K562 (cell line): ENCODE results near the gene RAP1GDS1.

Experiments
- CTCF ChIP-seq, 3 experiments: IDR thresholded peaks in 2 of 3; conservative IDR thresholded peaks in 1 of 3; 2 replicates each; pipeline ENCODE4 v1.5.1; 2011 to 2012; ENCODE audit warnings: low read length in 3 of 3, mild to moderate bottlenecking in 3 of 3, control low read depth in 2 of 3, improper control_type of control experiment in 1 of 3, inconsistent platforms in 1 of 3, low read depth in 1 of 3, mixed read lengths in 1 of 3, moderate library complexity in 1 of 3; ENCODE audit not compliant: insufficient read depth in 2 of 3
- E2F1 ChIP-seq: sonication (generic); formaldehyde crosslinking; IDR thresholded peaks from 2 replicates; pipeline ENCODE4 v1.8.1; 2023; ENCODE audit warnings: mild to moderate bottlenecking, missing genetic modification reagents, moderate library complexity
- EGR1 ChIP-seq: fragments of 450-650 bp; conservative IDR thresholded peaks from 2 replicates; pipeline ENCODE4 v1.6.1; 2017; ENCODE audit warnings: mild to moderate bottlenecking
- HOMEZ ChIP-seq: fragments of 250-450 bp; sonication (Bioruptor Pico); IDR thresholded peaks from 2 replicates; pipeline ENCODE4 v1.4.0; 2020; ENCODE audit warnings: mild to moderate bottlenecking, moderate library complexity
- KLF16 ChIP-seq: IDR thresholded peaks from 2 replicates; pipeline ENCODE4 v1.6.1; 2016; ENCODE audit warnings: antibody characterized with exemption
- MAFG ChIP-seq: fragments of 450-650 bp; conservative IDR thresholded peaks from 2 replicates; pipeline ENCODE4 v1.6.1; 2016; ENCODE audit warnings: missing genetic modification characterization, missing compliant biosample characterization
- POLR2AphosphoS5 ChIP-seq: IDR thresholded peaks from 2 replicates; pipeline ENCODE4 v1.6.1; 2011; ENCODE audit warnings: mild to moderate bottlenecking, low read depth, low read length, moderate library complexity; ENCODE audit not compliant: control insufficient read depth, insufficient read depth
- RFX5 ChIP-seq: IDR thresholded peaks from 2 replicates; pipeline ENCODE4 v1.6.1; 2011; ENCODE audit warnings: low read depth, mild to moderate bottlenecking, improper control_type of control experiment, low read length
- SP1 ChIP-seq: sonication (generic); formaldehyde crosslinking; IDR thresholded peaks from 2 replicates; pipeline ENCODE4 v1.8.1; 2022; ENCODE audit warnings: mild to moderate bottlenecking, missing genetic modification reagents
- TARDBP ChIP-seq: fragments of 450-650 bp; IDR thresholded peaks from 2 replicates; pipeline ENCODE4 v1.6.1; 2016
- USF2 ChIP-seq: sonication (generic); formaldehyde crosslinking; IDR thresholded peaks from 2 replicates; pipeline ENCODE4 v1.5.0; 2020; ENCODE audit warnings: missing genetic modification reagents
- ZKSCAN1 ChIP-seq: fragments of 150-350 bp; IDR thresholded peaks from 2 replicates; pipeline ENCODE4 v1.6.1; 2016; ENCODE audit warnings: low read depth, low read length
- ZNF175 ChIP-seq: fragments of 200-800 bp; sonication (Bioruptor generic); IDR thresholded peaks from 2 replicates; pipeline ENCODE4 v1.6.1; 2016; ENCODE audit warnings: low read depth, mild to moderate bottlenecking, missing genetic modification characterization, missing compliant biosample characterization
- ZNF583 ChIP-seq: fragments of 250-450 bp; sonication (Bioruptor Pico); IDR thresholded peaks from 2 replicates; pipeline ENCODE4 v1.4.0; 2020

GRCh38 chr4:98319021-98319420, 57.8 kb downstream of the RAP1GDS1 start:
- TF ChIP-seq MAFG (tag) (no peak; the same call in 1 of the 2 replicates), SP1 (CRISPR knock-in tag) (no peak), ZNF175 (CRISPR knock-in tag) (no peak), CTCF (IDR thresholded peaks at IDR 0.05 in 2 of 3, conservative IDR thresholded peaks at IDR 0.05 in 1 of 3; ENCODE audit: insufficient read depth in 2 of 3, low read depth in 1 of 3, low read length in 3 of 3) (no peak), USF2 (no peak), POLR2AphosphoS5 (no peak), ZNF583 (no peak), RFX5 (no peak), TARDBP (no peak), KLF16 (no peak), ZKSCAN1 (no peak), HOMEZ (no peak), E2F1 (CRISPR knock-in tag) (no peak), EGR1 (no peak)
